Testis (tissue), 3 donors: Measurements from ENCODE around the gene EHBP1L1. TPM values are rescaled to one million over a fixed set of nuclear protein-coding genes. Genes with fewer than 3 reads are reported as not detected.

ENCODE experiments used
- DNase-seq: peaks from one replicate; pipeline ENCODE4 v3.0.0-alpha.2; 2019
- H3K27ac ChIP-seq, 2 donors: fragments of 200-600 bp; sonication (generic); one replicate each; pipeline ENCODE4 v1.5.1; 2019
- H3K27me3 ChIP-seq: fragments of 200-600 bp; sonication (generic); one replicate; pipeline ENCODE4 v1.5.1; 2019
- H3K36me3 ChIP-seq: fragments of 200-600 bp; sonication (generic); one replicate; pipeline ENCODE4 v1.5.1; 2017; ENCODE audit warnings: low read depth; ENCODE audit errors: missing control alignments
- H3K4me1 ChIP-seq: fragments of 200-600 bp; sonication (generic); one replicate; pipeline ENCODE4 v1.5.1; 2019
- H3K4me3 ChIP-seq, 2 donors: fragments of 200-600 bp; sonication (generic); one replicate each; pipeline ENCODE4 v1.5.1; 2017 to 2019
- H3K9me3 ChIP-seq: fragments of 200-600 bp; sonication (generic); one replicate; pipeline ENCODE4 v1.5.1; 2017
- POLR2A ChIP-seq: fragments of 450-650 bp; IDR thresholded peaks from one replicate; pipeline ENCODE4 v1.6.1; 2017; ENCODE audit warnings: antibody characterized with exemption, mild to moderate bottlenecking, moderate library complexity
- whole genome bisulfite sequencing, 2 donors: methylation state at CpG; one replicate each; pipeline ENCODE4 v1.1.5; 2018; 5-methylcytosine and 5-hydroxymethylcytosine counted together
- intact Hi-C: fragments of 100-400 bp; cut with DNase I; formaldehyde crosslinking; loops from one replicate; pipeline ENCODE4 v1.15.1; 2023; ENCODE audit warnings: low total_unique reads
- polyA plus RNA-seq: library from polyadenylated mRNA; stranded (reverse); fragments of 350-450 nt; fragmentation: Illumina TruSeq; extraction: RNeasy Lipid Tissue Mini Kit (QIAGEN cat#74804); gene quantifications from one replicate; pipeline ENCODE4 v1.2.3, GENCODE V29; 2014; ENCODE audit warnings: low read depth, low replicate concordance; ENCODE audit not compliant: insufficient read depth
- total RNA-seq, 2 donors: library from RNA; depleted of rRNA; stranded (reverse); fragments of >200 nt; gene quantifications; one replicate each; pipeline ENCODE4 v1.2.3, GENCODE V29; 2016
- TF ChIP-seq, protein P1 (sequence below), 3 experiments: fragments of 450-650 bp in 2 of 3; fragments of 200-600 bp in 1 of 3; sonication (generic) in 1 of 3; IDR thresholded peaks; one replicate each; pipeline ENCODE4 v1.5.1; 2016 to 2019; ENCODE audit warnings: antibody characterized with exemption in 3 of 3, mild to moderate bottlenecking in 2 of 3, moderate library complexity in 1 of 3

EHBP1L1 gene
- total and polyA plus RNA-seq, 3 donors from 2014 or later = 20.5 to 66.8 (median 51.0) TPM

DNA sequence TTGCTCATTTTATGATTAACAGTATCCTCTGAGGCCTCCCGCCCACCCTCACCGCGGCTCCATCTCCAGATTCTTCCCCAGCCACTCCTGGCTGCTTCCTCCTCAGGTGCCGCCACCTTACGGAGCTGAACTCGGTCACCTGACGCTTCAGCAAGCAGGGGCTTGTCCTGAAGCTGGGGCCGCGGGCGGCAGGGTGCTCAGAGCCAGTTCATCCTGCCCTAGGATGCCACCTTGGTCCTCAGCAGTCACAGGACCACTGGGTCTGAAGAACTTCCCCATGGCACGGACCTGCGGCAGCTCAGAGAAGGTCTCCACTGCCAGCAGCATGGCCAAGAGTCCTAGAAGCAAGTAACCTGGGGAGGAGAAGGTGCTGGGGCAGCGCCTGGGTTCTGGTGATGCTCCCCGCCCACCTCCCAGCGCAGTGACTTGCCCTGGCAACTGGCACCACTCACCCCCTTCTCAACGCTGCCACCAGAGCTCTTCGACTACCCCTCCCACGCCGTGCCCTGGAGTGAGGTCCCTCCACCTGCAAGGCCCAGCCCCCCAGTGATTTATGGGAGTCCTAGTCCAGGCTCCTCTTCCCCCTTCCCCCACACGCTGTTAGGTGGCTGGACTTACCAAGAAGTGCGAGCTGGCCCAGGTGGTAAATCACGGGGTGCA, 17.1 kb downstream of the EHBP1L1 start:
- no peaks in the 10 kb centered on the region for H3K27me3 ChIP-seq
- H3K4me1 ChIP-seq = peaks cover 12% of the 10 kb centered on the region
- no peak for DNase-seq
- no peaks in the 10 kb centered on the region for H3K9me3 ChIP-seq
- no peak overlapping the region for H3K27ac ChIP-seq
- H3K4me3 ChIP-seq = peak overlapping the region in 1 of 2 donors; percentile 41
- WGBS, 2 donors = 73 to 84% methylated on average over 3 to 22 of the region's 22 CpGs
- intact Hi-C loops = no loop called here
- no peaks in the 10 kb centered on the region for H3K36me3 ChIP-seq
- TF ChIP-seq POLR2A = no peak
- TF ChIP-seq, protein P1, sequence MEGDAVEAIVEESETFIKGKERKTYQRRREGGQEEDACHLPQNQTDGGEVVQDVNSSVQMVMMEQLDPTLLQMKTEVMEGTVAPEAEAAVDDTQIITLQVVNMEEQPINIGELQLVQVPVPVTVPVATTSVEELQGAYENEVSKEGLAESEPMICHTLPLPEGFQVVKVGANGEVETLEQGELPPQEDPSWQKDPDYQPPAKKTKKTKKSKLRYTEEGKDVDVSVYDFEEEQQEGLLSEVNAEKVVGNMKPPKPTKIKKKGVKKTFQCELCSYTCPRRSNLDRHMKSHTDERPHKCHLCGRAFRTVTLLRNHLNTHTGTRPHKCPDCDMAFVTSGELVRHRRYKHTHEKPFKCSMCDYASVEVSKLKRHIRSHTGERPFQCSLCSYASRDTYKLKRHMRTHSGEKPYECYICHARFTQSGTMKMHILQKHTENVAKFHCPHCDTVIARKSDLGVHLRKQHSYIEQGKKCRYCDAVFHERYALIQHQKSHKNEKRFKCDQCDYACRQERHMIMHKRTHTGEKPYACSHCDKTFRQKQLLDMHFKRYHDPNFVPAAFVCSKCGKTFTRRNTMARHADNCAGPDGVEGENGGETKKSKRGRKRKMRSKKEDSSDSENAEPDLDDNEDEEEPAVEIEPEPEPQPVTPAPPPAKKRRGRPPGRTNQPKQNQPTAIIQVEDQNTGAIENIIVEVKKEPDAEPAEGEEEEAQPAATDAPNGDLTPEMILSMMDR (IDR thresholded peaks at IDR 0.05) = no peak

DNA sequence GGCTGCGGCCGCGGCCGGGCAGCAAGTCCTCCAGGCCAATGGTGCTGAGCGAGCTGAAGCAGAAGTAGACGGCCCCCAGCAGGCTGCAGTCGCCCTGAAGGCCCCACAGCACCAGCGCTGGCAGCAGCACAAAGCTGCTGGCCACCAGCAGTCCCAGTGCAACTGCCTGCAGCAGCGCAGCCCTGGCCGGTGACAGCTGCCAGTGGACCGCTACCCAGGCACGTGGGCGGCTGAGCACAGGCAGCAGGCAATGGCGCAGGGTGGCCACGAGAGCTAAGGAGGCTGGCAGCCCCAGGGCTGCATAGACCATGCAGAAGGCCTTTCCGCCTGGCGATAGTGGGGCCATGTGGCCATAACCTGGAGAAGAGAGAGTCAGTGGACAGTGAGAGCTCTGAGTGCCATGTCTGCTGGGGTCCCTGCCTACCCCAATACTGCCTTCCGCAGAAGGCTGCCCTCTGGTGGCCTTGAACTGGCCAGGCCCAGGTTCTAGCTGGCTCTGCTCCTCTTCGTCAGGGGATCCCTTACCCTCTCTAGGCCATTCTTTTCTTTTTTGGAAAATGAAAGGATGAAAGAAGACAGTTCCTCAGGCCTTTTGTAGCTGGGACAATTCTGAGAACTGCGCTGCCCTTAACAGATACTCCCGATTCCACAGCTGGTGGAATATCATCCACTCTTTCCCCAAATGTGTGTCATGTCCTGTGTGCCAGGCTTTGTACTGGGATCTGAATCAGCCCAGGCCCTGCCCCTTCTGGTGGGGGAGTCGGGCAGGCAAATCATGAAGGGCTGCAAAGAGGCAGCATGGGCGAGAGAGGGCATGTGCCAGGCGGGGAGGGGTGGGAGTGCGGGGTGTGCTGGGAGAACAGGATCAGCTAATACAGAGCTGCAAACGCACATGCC, 17.9 kb downstream of the EHBP1L1 start:
- TF ChIP-seq, protein P1 (IDR thresholded peaks at IDR 0.05) = peak in 2 of 3 experiments; percentile 45
- no peak for TF ChIP-seq POLR2A
- intact Hi-C loops = no loop called here
- Histone ChIP-seq H3K27me3 (no peaks in the 10 kb centered on the region), H3K4me1 (peaks cover 7% of the 10 kb centered on the region), H3K36me3 (no peaks in the 10 kb centered on the region), H3K27ac (no peak overlapping the region), H3K4me3 (no peak overlapping the region), H3K9me3 (no peaks in the 10 kb centered on the region)
- 74 to 75% methylated on average over 9 to 24 of the region's 26 CpGs for WGBS, 2 donors
- DNase-seq = peak; percentile 57

DNA sequence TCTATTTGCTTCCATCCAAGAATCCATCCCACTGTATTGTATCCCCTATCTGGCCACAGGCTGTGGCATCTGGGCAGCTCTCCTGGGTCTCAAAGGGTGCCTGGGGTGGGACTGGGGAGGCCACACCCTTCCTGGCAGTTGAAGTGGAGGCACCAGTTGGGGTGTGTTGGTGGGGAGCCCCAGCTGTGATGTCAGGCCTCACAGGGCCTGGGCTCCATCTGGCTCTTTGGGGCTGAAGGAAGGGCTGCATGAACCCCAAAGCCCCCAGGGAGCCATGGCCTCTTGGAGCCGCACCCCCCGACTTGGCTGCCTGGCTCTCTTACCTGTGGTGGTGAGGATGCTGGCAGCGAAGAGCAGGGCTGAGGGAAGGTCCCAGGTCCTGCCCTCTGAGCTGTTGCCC, 19.3 kb downstream of the EHBP1L1 start:
- intact Hi-C loops = no loop called here
- 87% methylated on average over 3 of the region's 3 CpGs; no CpG with 5 or more reads in 1 of the 2 donors for WGBS, 2 donors
- TF ChIP-seq POLR2A = no peak
- TF ChIP-seq, protein P1 (IDR thresholded peaks at IDR 0.05) = no peak

DNA sequence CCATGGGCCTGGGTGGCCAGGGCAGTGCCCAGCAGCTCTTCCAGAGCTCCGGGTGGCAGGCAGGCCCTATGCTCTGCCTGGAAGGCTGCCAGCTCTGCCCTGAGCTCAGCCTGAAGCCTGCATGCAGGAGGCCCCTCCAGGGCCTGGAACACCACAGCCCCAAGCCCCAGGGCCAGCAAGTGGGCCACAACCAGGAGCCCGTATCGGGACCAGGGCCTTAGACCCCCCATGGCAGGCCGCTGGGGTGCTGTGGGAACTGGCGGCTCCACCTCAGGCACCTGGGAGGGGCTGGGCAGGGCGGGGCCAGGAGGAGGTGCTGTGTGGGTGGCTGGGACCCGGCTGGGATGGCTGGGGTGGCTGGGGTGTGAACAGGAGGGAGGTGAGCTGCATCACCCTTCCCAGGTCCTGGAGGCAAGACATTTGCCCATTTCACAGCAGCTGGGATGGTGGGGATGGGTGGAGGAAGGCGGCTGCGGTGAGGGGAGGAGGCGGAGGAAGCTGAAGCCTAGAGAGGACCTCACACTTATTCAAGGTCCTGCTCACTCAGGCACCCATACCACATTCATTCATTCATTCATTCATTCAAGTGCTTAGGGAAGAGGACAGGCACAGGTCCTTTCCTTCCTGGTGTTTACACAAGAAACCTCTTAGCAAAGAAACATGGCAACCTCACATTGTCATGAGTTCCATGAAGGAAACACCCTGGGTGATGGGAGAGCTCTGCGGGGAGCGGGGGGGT, 19.9 kb downstream of the EHBP1L1 start, which contains the start of gene KCNK7:
Gene KCNK7, minus strand, starts transcription at position 258 of the 739 bp plus-strand sequence. Its CDS starts 28 bp downstream, at position 230.
- WGBS, 2 donors = 77 to 90% methylated on average over 9 to 12 of the region's 12 CpGs
- intact Hi-C loops = no loop called here
- H3K9me3 ChIP-seq = no peaks in the 10 kb centered on the region
- no peak for DNase-seq
- H3K36me3 ChIP-seq = no peaks in the 10 kb centered on the region
- H3K4me3 ChIP-seq = no peak within 1 kb of the TSS
- peaks cover 4% of the 10 kb centered on the region for H3K4me1 ChIP-seq
- no peak within 1 kb of the TSS for H3K27ac ChIP-seq
- no peak for TF ChIP-seq POLR2A
- TF ChIP-seq, protein P1 (IDR thresholded peaks at IDR 0.05) = no peak
- H3K27me3 ChIP-seq = no peaks in the 10 kb centered on the region

More for the DNA sequence above, 19.3 kb downstream of the EHBP1L1 start:
- no peak overlapping the region for H3K27ac ChIP-seq
- peaks cover 4% of the 10 kb centered on the region for H3K4me1 ChIP-seq
- no peak overlapping the region for H3K4me3 ChIP-seq
- no peaks in the 10 kb centered on the region for H3K9me3 ChIP-seq
- no peaks in the 10 kb centered on the region for H3K27me3 ChIP-seq
- no peak for DNase-seq
- no peaks in the 10 kb centered on the region for H3K36me3 ChIP-seq
